Adrenal gland (tissue), 12 donors: ENCODE data around the gene CD80. TPM values are rescaled to one million over a fixed set of nuclear protein-coding genes. Genes with fewer than 3 reads are reported as not detected.

ENCODE experiments used
- DNase-seq, 7 donors: peaks; one replicate each; pipeline ENCODE4 v3.0.0-alpha.2; 2019 to 2020
- H3K27ac ChIP-seq, 5 donors: fragments of 200-600 bp; sonication (generic) in 4 of 5; 1 replicate in 3 of 5; 2 replicates in 2 of 5; pipeline versions ENCODE4 v1.5.1 to v1.8.0; 2016 to 2020; ENCODE audit warnings: mild to moderate bottlenecking in 1 of 5
- H3K27me3 ChIP-seq: fragments of 200-600 bp; 2 replicates; pipeline ENCODE4 v1.8.0; 2021
- H3K36me3 ChIP-seq, 2 donors: fragments of 200-600 bp; replicated peaks in 1 of 2; 1 replicate in 1 of 2; 2 replicates in 1 of 2; pipeline versions ENCODE4 v1.5.1 to v1.8.0; 2018 to 2022
- H3K4me1 ChIP-seq, 2 donors: fragments of 200-600 bp; replicated peaks in 1 of 2; 1 replicate in 1 of 2; 2 replicates in 1 of 2; pipeline versions ENCODE4 v1.5.1 to v1.8.0; 2018 to 2021
- H3K4me3 ChIP-seq, 4 donors: fragments of 200-600 bp; sonication (generic) in 3 of 4; one replicate each; pipeline ENCODE4 v1.5.1; 2016 to 2018
- H3K9me3 ChIP-seq, 3 donors: fragments of 200-600 bp; sonication (generic) in 1 of 3; replicated peaks in 1 of 3; 1 replicate in 2 of 3; 2 replicates in 1 of 3; pipeline versions ENCODE4 v1.5.1 to v1.8.0; 2016 to 2021
- CTCF ChIP-seq, 6 experiments: fragments of 450-650 bp in 4 of 6; fragments of 200-600 bp in 2 of 6; sonication (generic) in 1 of 6; IDR thresholded peaks; 1 replicate in 5 of 6; 2 replicates in 1 of 6; pipeline versions ENCODE4 v1.5.1 to v1.8.0; 2016 to 2021; ENCODE audit warnings: antibody characterized with exemption in 6 of 6, mild to moderate bottlenecking in 2 of 6, moderate library complexity in 1 of 6
- POLR2A ChIP-seq, 2 donors: fragments of 450-650 bp; IDR thresholded peaks; one replicate each; pipeline ENCODE4 v1.6.1; 2017; ENCODE audit warnings: antibody characterized with exemption in 2 of 2, mild to moderate bottlenecking in 2 of 2, moderate library complexity in 1 of 2
- WGBS, 4 donors: extraction: QIAGEN DNeasy Blood & Tissue Kit in 2 of 4; methylation state at CpG; one replicate each; pipeline versions ENCODE4 v1.1.5 to v1.1.7; 2013 to 2017; 5-methylcytosine and 5-hydroxymethylcytosine counted together
- intact Hi-C, 2 donors: fragments of 100-400 bp; cut with DNase I; formaldehyde crosslinking; loops; one replicate each; pipeline versions ENCODE4 v1.14.1 to v1.15.0; 2022 to 2023
- polyA plus RNA-seq, 3 donors: library from polyadenylated mRNA; stranded (reverse); fragments of 200-250 nt in 2 of 3; fragments of 350-450 nt in 1 of 3; fragmentation: Illumina TruSeq in 1 of 3; extraction: RNeasy Lipid Tissue Mini Kit (QIAGEN cat#74804) in 1 of 3; gene quantifications; one replicate each; pipeline ENCODE4 v1.2.3, GENCODE V29; 2013 to 2014
- total RNA-seq, 9 donors: library from RNA; depleted of rRNA in 4 of 9; stranded (reverse); fragments of >200 nt in 4 of 9; fragments of 120-200 nt in 1 of 9; fragmentation: NEBNext Ultra II Directional in 1 of 9; extraction: Animal tissue kit (Norgen Biotek cat#: 25700) in 1 of 9; gene quantifications; one replicate each; pipeline versions ENCODE4 v1.1.0 to v1.2.4, GENCODE V29; 2013 to 2023
- donor health status: healthy with polysubstance abuse.
- donor health status: Bipolar disorder and iron deficiency.
- donor health status: DM: yes; HTN: yes; CAD: no.
- donor health status: DM: no; HTN: no; CAD: no.
- donor health status: DM: no; HTN: no; CAD: no.
- donor health status: DM: yes; HTN: yes; CAD: no.

CD80 gene
- total and polyA plus RNA-seq, 12 donors, result 0.07 to 2.0 (median 0.55) TPM; not detected in 1

- Histone ChIP-seq H3K27ac (peak within 1 kb of the TSS; percentile 94 to 99 (median 98)), H3K4me1 (peaks cover 16 to 31% of the 10 kb centered on the region in 2 donors), H3K36me3 (peaks cover 0 to 7% of the 10 kb centered on the region in 2 donors), H3K27me3 (no peaks in the 10 kb centered on the region), H3K4me3 (peak within 1 kb of the TSS; percentile 55 to 98 (median 94)), H3K9me3 (no peaks in the 10 kb centered on the region)
- 1% methylated on average over 21 to 58 of the region's 58 CpGs for WGBS, 4 donors
- DNase-seq, result peak; percentile 96 to 99 (median 98)
- TF ChIP-seq CTCF (IDR thresholded peaks at IDR 0.05) (no peak), POLR2A (IDR thresholded peaks at IDR 0.05) (peak; percentile 53 to 83)
- intact Hi-C loops, result no loop called here
Measured at GRCh38 chr3:119498186-119499011, 61.0 kb downstream of the CD80 start, which contains the start of gene TIMMDC1. Gene TIMMDC1, plus strand, starts transcription at chr3:119498547. Its CDS starts 187 bp downstream, at chr3:119498734.

GRCh38 chr3:119497820-119498185, 61.6 kb downstream of the CD80 start:
- DNase-seq, result peak in 6 of 7 donors; percentile 20 to 63 (median 33)
- Histone ChIP-seq H3K4me3 (peak overlapping the region; percentile 48 to 98 (median 76)), H3K27me3 (no peaks in the 10 kb centered on the region), H3K27ac (peak overlapping the region; percentile 94 to 99 (median 98)), H3K4me1 (peaks cover 16 to 31% of the 10 kb centered on the region in 2 donors), H3K9me3 (no peaks in the 10 kb centered on the region), H3K36me3 (peaks cover 0 to 2% of the 10 kb centered on the region in 2 donors)
- intact Hi-C loops, result no loop called here
- 5 to 9% (median 7%) methylated on average over 6 to 8 of the region's 8 CpGs for WGBS, 4 donors
- TF ChIP-seq POLR2A (IDR thresholded peaks at IDR 0.05) (no peak), CTCF (IDR thresholded peaks at IDR 0.05) (no peak)

- peak in 1 of 6 experiments; percentile 4 for TF ChIP-seq CTCF (IDR thresholded peaks at IDR 0.05)
- no peak for TF ChIP-seq POLR2A (IDR thresholded peaks at IDR 0.05)
- DNase-seq, result no peak
- Histone ChIP-seq H3K4me3 (no peak overlapping the region), H3K9me3 (no peaks in the 10 kb centered on the region), H3K4me1 (peaks cover 5 to 12% of the 10 kb centered on the region in 2 donors), H3K27me3 (no peaks in the 10 kb centered on the region), H3K27ac (no peak overlapping the region), H3K36me3 (peaks cover 0 to 9% of the 10 kb centered on the region in 2 donors)
- WGBS, 4 donors, result 79 to 89% (median 83%) methylated on average over 2 of the region's 2 CpGs
- intact Hi-C loops, result no loop called here
Measured at GRCh38 chr3:119494597-119494996, 64.8 kb downstream of the CD80 start.

- no peak for DNase-seq
- WGBS, 4 donors, result 88 to 95% (median 92%) methylated on average over 3 of the region's 3 CpGs
- peaks cover 0 to 9% of the 10 kb centered on the region in 2 donors for H3K36me3 ChIP-seq
- H3K27ac ChIP-seq, result no peak overlapping the region
- no peak for TF ChIP-seq POLR2A (IDR thresholded peaks at IDR 0.05)
- TF ChIP-seq CTCF (IDR thresholded peaks at IDR 0.05), result no peak
- H3K4me3 ChIP-seq, result no peak overlapping the region
- H3K9me3 ChIP-seq, result no peaks in the 10 kb centered on the region
- intact Hi-C loops, result no loop called here
- H3K4me1 ChIP-seq, result peaks cover 0 to 6% of the 10 kb centered on the region in 2 donors
- no peaks in the 10 kb centered on the region for H3K27me3 ChIP-seq
Measured at GRCh38 chr3:119492810-119493209, 66.6 kb downstream of the CD80 start.
